HL-60/S4 (cell line): ENCODE data around the gene MRPS33.

Source experiments
- in situ Hi-C: fragments of 300-500 bp; cut with MboI; formaldehyde crosslinking; loops from 2 replicates; pipeline ENCODE4 v1.14.3; 2022; ENCODE audit warnings: low sequenced_read_pairs

MRPS33 gene

DNA sequence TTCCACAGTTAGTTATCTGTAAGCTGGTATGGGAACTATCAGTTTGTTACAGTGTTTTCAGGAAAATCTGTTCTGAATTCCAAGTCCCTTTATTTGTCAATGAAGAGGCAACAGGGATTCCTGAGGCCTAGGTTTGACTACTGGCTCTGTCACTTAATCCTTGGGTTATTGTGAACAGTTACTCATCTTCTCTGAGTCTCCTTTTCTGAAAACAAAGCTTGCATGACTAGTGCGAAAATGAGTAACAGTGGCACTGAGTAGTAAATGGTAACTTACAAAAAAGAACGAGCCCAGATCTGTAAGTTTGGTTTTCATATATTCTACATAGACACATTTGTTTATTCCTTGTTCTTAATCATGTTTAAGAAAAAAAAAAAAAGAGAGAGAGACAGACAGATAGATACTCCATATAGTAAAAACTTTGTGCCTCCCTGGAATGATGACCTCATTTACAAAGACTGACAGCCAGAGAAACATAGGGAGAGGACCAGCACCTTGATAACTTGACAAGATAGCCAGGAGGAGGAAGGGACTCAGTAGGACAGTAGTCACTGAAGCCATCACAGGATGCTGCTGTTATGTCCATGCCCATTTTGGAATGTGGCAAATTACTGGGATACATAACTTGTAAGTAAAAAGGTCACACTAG is 1.9 kb downstream of the MRPS33 start:
- in situ Hi-C loops: no loop called here

DNA sequence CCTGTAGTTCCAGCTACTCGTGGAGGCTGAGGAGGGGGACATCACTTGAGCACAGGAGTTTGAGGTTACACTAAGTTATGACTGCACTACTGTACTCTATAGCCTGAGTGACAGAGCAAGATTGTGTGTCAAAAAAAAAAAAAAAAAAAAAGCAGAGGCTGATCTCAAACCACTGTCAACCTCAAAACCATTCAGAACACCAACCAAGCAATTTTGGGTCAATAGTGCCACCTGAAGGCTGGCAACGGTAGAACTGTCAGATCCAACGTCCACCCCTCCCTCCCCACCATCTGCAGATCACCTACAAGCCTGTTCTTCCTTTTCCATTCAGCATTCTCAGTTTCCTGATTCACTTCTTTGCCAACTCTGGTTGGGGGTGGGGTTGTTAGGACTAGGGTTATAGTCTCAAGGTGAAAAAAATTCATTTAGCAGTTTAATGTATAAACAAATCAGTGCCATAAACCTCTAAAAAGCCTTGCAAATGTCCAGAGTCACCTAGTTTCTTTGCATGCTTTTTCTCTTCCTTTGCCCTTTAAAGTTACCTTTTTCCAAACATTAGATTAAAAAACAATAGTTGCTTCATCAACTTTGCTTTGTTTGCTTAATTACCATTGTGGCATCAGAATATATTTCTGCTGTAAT is 2.6 kb downstream of the MRPS33 start:
- in situ Hi-C loops: no loop called here

- in situ Hi-C loops: no loop called here
Observed at GRCh38 chr7:141011443-141011842, 3.3 kb downstream of the MRPS33 start.

- in situ Hi-C loops: loop anchor here (10.0 kb wide), 1 partner anchor 189 kb away; no protein-coding TSS in a partner anchor
Observed at GRCh38 chr7:141003172-141004065, 11.3 kb downstream of the MRPS33 start.

- in situ Hi-C loops: loop anchor here (10.0 kb wide), 1 partner anchor 187 kb away; no protein-coding TSS in a partner anchor
Observed at GRCh38 chr7:141001546-141001945, 13.2 kb downstream of the MRPS33 start.

GRCh38 chr7:141001122-141001521 is 13.6 kb downstream of the MRPS33 start:
- in situ Hi-C loops: loop anchor here (10.0 kb wide), 1 partner anchor 186 kb away; no protein-coding TSS in a partner anchor

GRCh38 chr7:140998715-140999114 is 16.0 kb downstream of the MRPS33 start:
- in situ Hi-C loops: loop anchor here (25.0 kb wide), 1 partner anchor 486 kb away; no protein-coding TSS in a partner anchor

DNA sequence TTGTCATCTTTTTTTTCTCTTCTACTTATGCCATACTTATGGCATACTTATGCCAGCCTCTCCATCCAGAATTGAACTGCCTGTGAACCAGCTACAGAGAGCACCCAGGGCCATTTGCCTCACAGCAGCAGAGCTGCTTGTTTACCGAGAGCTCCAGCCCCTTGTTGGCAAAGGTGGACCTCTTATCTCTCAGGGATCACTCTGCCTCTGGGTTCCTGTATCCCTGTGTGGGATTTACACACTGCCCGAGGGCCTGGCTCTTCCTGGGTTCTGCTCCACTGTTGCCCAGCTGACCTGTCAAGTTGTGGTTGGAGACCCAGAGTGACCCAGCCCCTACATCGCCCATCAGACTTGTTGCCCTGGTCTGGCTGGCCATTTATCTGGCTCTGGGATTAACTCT is 22.3 kb downstream of the MRPS33 start:
- in situ Hi-C loops: loop anchor here (25.0 kb wide), 1 partner anchor 480 kb away; no protein-coding TSS in a partner anchor

- in situ Hi-C loops: loop anchor here (25.0 kb wide), 1 partner anchor 478 kb away; no protein-coding TSS in a partner anchor
Observed at GRCh38 chr7:140990193-140990962, 24.4 kb downstream of the MRPS33 start.

- in situ Hi-C loops: loop anchor here (25.0 kb wide), 1 partner anchor 477 kb away; no protein-coding TSS in a partner anchor
Observed at GRCh38 chr7:140989068-140989467, 25.7 kb downstream of the MRPS33 start.

GRCh38 chr7:140983802-140984201 is 30.9 kb downstream of the MRPS33 start:
- in situ Hi-C loops: loop anchor here (25.0 kb wide), 1 partner anchor 472 kb away; no protein-coding TSS in a partner anchor

- in situ Hi-C loops: loop anchor here (25.0 kb wide), 1 partner anchor 470 kb away; no protein-coding TSS in a partner anchor
Observed at GRCh38 chr7:140982508-140982907, 32.2 kb downstream of the MRPS33 start.

GRCh38 chr7:140981951-140982350 is 32.8 kb downstream of the MRPS33 start:
- in situ Hi-C loops: loop anchor here (25.0 kb wide), 1 partner anchor 470 kb away; no protein-coding TSS in a partner anchor

DNA sequence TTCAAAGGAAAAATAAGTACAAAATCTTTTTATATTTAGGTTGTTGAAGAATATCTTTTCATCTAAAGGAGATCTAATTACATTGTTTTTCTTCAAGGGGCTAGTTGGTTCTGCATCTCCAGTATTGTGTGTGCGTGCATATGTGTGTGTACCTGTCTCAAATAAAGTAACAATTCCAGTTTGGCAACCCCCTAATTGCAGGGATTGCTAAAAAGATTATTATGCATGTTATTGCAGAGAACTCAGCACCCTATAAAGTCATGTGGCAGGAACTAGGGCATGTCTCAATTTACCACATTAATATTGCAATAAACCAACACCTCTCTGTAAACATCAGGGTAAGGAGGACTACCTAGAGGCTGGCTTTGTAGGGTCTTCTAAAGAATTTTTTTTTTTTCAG is 37.0 kb downstream of the MRPS33 start:
- in situ Hi-C loops: loop anchor here (25.0 kb wide), 1 partner anchor 465 kb away; no protein-coding TSS in a partner anchor

- in situ Hi-C loops: no loop called here
Observed at GRCh38 chr7:140972876-140973829, 41.6 kb downstream of the MRPS33 start.

- in situ Hi-C loops: no loop called here
Observed at GRCh38 chr7:140972344-140972743, 42.4 kb downstream of the MRPS33 start.

GRCh38 chr7:140967438-140967837 is 47.3 kb downstream of the MRPS33 start:
- in situ Hi-C loops: no loop called here

- in situ Hi-C loops: no loop called here
Observed at GRCh38 chr7:140966561-140967233, 48.1 kb downstream of the MRPS33 start.
